Fibroblast of skin of abdomen (primary cell): Measurements from ENCODE around the gene FXR2.
"Not testable (repeated sequence)": the region's sequence is repeated elsewhere in the genome, so short reads cannot be mapped to it uniquely, and the experiment has no call there.

Experiments
- DNase-seq: peaks from one replicate; pipeline ENCODE4 v3.0.0-alpha.2; 2013

The FXR2 gene

GRCh38 chr17:7627250-7628121 is 12.8 kb upstream of the FXR2 start, which contains the start of gene SAT2:
SAT2 (minus strand) TSS chr17:7627821; CDS start chr17:7627635, 186 bp downstream.
- DNase-seq = peak; percentile 95

GRCh38 chr17:7626956-7627249 is 12.2 kb upstream of the FXR2 start:
- DNase-seq = no peak

- no peak for DNase-seq
These were observed 11.6 kb upstream of the FXR2 start for GRCh38 chr17:7626307-7626706.

GRCh38 chr17:7625749-7626148 is 11.1 kb upstream of the FXR2 start:
- DNase-seq = not testable (repeated sequence)

GRCh38 chr17:7623661-7624060 is 9.0 kb upstream of the FXR2 start:
- DNase-seq = no peak

- DNase-seq = no peak
These were observed 6.1 kb upstream of the FXR2 start for GRCh38 chr17:7620835-7621234.

- no peak for DNase-seq
These were observed 3.9 kb upstream of the FXR2 start for GRCh38 chr17:7618608-7619007.

- DNase-seq = no peak
These were observed 609 bp upstream of the FXR2 start for GRCh38 chr17:7615265-7615747.

- peak; percentile 63 for DNase-seq
These were observed 800 bp downstream of the FXR2 start for GRCh38 chr17:7613769-7614424.

GRCh38 chr17:7612294-7612640 is 2.4 kb downstream of the FXR2 start:
- DNase-seq = no peak

GRCh38 chr17:7611635-7612293 is 2.9 kb downstream of the FXR2 start:
- no peak for DNase-seq

- no peak for DNase-seq
These were observed 4.1 kb downstream of the FXR2 start for GRCh38 chr17:7610641-7611040.

- no peak for DNase-seq
These were observed 8.4 kb downstream of the FXR2 start for GRCh38 chr17:7606280-7606679.

GRCh38 chr17:7597561-7597960 is 17.1 kb downstream of the FXR2 start:
- not testable (repeated sequence) for DNase-seq

GRCh38 chr17:7593296-7593695 is 21.4 kb downstream of the FXR2 start:
- DNase-seq = no peak

- no peak for DNase-seq
These were observed 22.2 kb downstream of the FXR2 start for GRCh38 chr17:7592422-7593021.

- no peak for DNase-seq
These were observed 23.1 kb downstream of the FXR2 start for GRCh38 chr17:7591596-7591995.

GRCh38 chr17:7590743-7591142 is 24.0 kb downstream of the FXR2 start:
- peak; percentile 59 for DNase-seq

GRCh38 chr17:7589891-7590691 is 24.6 kb downstream of the FXR2 start, which contains the start of gene SOX15:
SOX15 (minus strand) TSS chr17:7590094; CDS start chr17:7589676, 418 bp downstream.
- no peak for DNase-seq

GRCh38 chr17:7589204-7589868 is 25.4 kb downstream of the FXR2 start:
- peak; percentile 84 for DNase-seq

GRCh38 chr17:7588553-7589203 is 26.0 kb downstream of the FXR2 start:
- DNase-seq = no peak
